Kidney (tissue), 14 donors: Measurements from ENCODE around the gene RETREG1. TPM values are rescaled to one million over a fixed set of nuclear protein-coding genes. Genes with fewer than 3 reads are reported as not detected.
A peak's percentile ranks its signal among the peaks of the same experiment; 100 is the strongest.
"Not testable (repeated sequence)": the region's sequence is repeated elsewhere in the genome, so short reads cannot be mapped to it uniquely, and the experiment has no call there.

Experiments used
- DNase-seq, 5 donors: peaks; one replicate each; pipeline ENCODE4 v3.0.0-alpha.2; 2013 to 2020
- FAIRE-seq: peaks from 2 replicates; lab custom pipeline; 2012; peaks lifted over from hg19 to GRCh38; lab: Jason Lieb, UNC
- H3K27ac ChIP-seq, 2 donors: one replicate each; pipeline ENCODE4 v1.7.0; 2013; ENCODE audit warnings: low read depth in 2 of 2, low read length in 2 of 2, inconsistent platforms in 1 of 2
- H3K27me3 ChIP-seq: one replicate; pipeline ENCODE4 v1.7.1; 2013; ENCODE audit warnings: low read length, inconsistent platforms; ENCODE audit not compliant: control insufficient read depth, insufficient read depth
- H3K36me3 ChIP-seq, 3 donors: one replicate each; pipeline versions ENCODE4 v1.7.0 to v1.7.1; 2013; ENCODE audit warnings: low read length in 3 of 3, control low read depth in 1 of 3, inconsistent platforms in 1 of 3; ENCODE audit not compliant: insufficient read depth in 3 of 3, control insufficient read depth in 2 of 3
- H3K4me1 ChIP-seq, 3 donors: one replicate each; pipeline versions ENCODE4 v1.7.0 to v1.7.1; 2013; ENCODE audit warnings: low read length in 3 of 3, inconsistent platforms in 1 of 3, low read depth in 1 of 3; ENCODE audit not compliant: control insufficient read depth in 2 of 3, insufficient read depth in 2 of 3
- H3K4me3 ChIP-seq, 3 donors: one replicate each; pipeline versions ENCODE4 v1.7.0 to v1.8.1; 2013; ENCODE audit warnings: low read length in 3 of 3, control low read depth in 1 of 3, inconsistent platforms in 1 of 3
- H3K9ac ChIP-seq, 3 donors: one replicate each; pipeline versions ENCODE4 v1.7.0 to v1.7.1; 2013; ENCODE audit warnings: low read length in 3 of 3, control low read depth in 1 of 3, inconsistent platforms in 1 of 3
- H3K9me3 ChIP-seq, 3 donors: one replicate each; pipeline versions ENCODE4 v1.7.0 to v1.7.1; 2013; ENCODE audit warnings: low read length in 3 of 3, control low read depth in 1 of 3, inconsistent platforms in 1 of 3; ENCODE audit not compliant: control insufficient read depth in 2 of 3, insufficient read depth in 1 of 3
- intact Hi-C: fragments of 100-400 bp; cut with DNase I; formaldehyde crosslinking; loops from one replicate; pipeline ENCODE4 v1.11.1; 2022
- polyA plus RNA-seq: library from polyadenylated mRNA; stranded (reverse); fragments of 350-450 nt; fragmentation: Illumina TruSeq; extraction: RNeasy Lipid Tissue Mini Kit (QIAGEN cat#74804); gene quantifications from one replicate; pipeline ENCODE4 v1.2.3, GENCODE V29; 2014; ENCODE audit warnings: low read depth, low replicate concordance; ENCODE audit not compliant: insufficient read depth
- total RNA-seq: library from RNA; stranded (reverse); fragmentation: NEBNext Ultra II Directional; extraction: Animal tissue kit (Norgen Biotek cat#: 25700); gene quantifications from one replicate; pipeline ENCODE4 v1.2.1, GENCODE V29; 2021
- TF ChIP-seq, protein P1 (sequence below): IDR thresholded peaks from 3 replicates; pipeline ENCODE4 v1.5.1; 2012; ENCODE audit warnings: mild to moderate bottlenecking, moderate library complexity, borderline replicate concordance; ENCODE audit not compliant: insufficient read depth; ENCODE audit errors: extremely low read depth
- donor health status: control.
- donor health status: control.
- donor health status: control.
- donor health status: control.
- donor health status: control.
- donor health status: DM: yes; HTN: yes; CAD: no.
- donor health status: Normal renal cell carcinoma (clear cell type).

Gene RETREG1
- total and polyA plus RNA-seq, 2 donors from 2014 or later, result 53.6 to 104 TPM

GRCh38 chr5:16615741-16616535 lies 859 bp downstream of the RETREG1 start:
- DNase-seq (peak in 3 of 5 donors; percentile 44 to 59 (median 45)), FAIRE-seq (no peak)
- Histone ChIP-seq H3K27ac (peak overlapping the region in 1 of 2 donors; percentile 60), H3K4me1 (peaks cover 0 to 8% (median 0%) of the 10 kb centered on the region in 3 donors), H3K4me3 (peak overlapping the region; percentile 53 to 80 (median 66)), H3K27me3 (no peaks in the 10 kb centered on the region), H3K9me3 (no peaks in the 10 kb centered on the region), H3K36me3 (no peaks in the 10 kb centered on the region), H3K9ac (peak overlapping the region; percentile 48 to 73 (median 63))
- TF ChIP-seq, protein P1, sequence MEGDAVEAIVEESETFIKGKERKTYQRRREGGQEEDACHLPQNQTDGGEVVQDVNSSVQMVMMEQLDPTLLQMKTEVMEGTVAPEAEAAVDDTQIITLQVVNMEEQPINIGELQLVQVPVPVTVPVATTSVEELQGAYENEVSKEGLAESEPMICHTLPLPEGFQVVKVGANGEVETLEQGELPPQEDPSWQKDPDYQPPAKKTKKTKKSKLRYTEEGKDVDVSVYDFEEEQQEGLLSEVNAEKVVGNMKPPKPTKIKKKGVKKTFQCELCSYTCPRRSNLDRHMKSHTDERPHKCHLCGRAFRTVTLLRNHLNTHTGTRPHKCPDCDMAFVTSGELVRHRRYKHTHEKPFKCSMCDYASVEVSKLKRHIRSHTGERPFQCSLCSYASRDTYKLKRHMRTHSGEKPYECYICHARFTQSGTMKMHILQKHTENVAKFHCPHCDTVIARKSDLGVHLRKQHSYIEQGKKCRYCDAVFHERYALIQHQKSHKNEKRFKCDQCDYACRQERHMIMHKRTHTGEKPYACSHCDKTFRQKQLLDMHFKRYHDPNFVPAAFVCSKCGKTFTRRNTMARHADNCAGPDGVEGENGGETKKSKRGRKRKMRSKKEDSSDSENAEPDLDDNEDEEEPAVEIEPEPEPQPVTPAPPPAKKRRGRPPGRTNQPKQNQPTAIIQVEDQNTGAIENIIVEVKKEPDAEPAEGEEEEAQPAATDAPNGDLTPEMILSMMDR, result no peak
- intact Hi-C loops, result no loop called here

- no peak for FAIRE-seq
- TF ChIP-seq, protein P1, result no peak
- H3K27me3 ChIP-seq, result no peaks in the 10 kb centered on the region
- intact Hi-C loops, result no loop called here
- DNase-seq, result no peak
- no peak overlapping the region for H3K27ac ChIP-seq
- H3K4me1 ChIP-seq, result peaks cover 0 to 6% (median 0%) of the 10 kb centered on the region in 3 donors
- H3K9ac ChIP-seq, result no peak overlapping the region
- no peaks in the 10 kb centered on the region for H3K36me3 ChIP-seq
- H3K9me3 ChIP-seq, result no peaks in the 10 kb centered on the region
- no peak overlapping the region for H3K4me3 ChIP-seq
These were observed 4.8 kb downstream of the RETREG1 start for GRCh38 chr5:16612007-16612406.

DNA sequence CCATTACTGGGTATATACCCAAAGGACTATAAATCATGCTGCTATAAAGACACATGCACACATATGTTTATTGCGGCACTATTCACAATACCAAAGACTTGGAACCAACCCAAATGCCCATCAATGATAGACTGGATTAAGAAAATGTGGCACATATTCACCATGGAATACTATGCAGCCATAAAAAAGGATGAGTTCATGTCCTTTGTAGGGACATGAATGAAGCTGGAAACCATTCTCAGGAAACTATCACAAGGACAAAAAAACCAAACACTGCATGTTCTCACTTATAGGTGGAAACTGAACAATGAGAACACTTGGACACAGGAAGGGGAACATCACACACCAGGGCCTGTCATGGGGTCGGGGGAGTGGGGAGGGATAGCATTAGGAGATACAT lies 5.9 kb downstream of the RETREG1 start:
- H3K27ac ChIP-seq, intact Hi-C loops, H3K27me3 ChIP-seq, FAIRE-seq, H3K4me3 ChIP-seq, H3K9ac ChIP-seq, H3K9me3 ChIP-seq, DNase-seq, H3K36me3 ChIP-seq, H3K4me1 ChIP-seq: not testable (repeated sequence)

DNA sequence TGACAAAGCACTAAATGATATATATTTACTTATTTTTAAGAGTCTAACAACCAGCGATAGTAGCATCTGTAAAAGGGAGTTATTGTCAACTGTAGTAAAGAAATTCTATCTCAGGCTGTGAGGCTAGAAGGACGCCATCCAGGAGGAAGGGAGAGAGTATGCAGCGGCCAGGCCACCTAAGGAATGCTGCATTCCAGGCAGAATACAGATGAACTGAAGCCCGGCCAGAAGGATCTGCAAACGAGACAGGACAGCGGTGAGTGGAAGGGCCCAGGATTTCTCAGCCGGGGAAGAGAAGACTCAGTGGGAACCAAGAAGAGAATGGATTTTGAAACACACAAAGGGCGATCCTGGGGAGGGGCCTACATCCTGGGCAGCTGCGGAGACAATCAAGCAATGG lies 7.4 kb downstream of the RETREG1 start:
- Histone ChIP-seq H3K27me3 (no peaks in the 10 kb centered on the region), H3K4me1 (no peaks in the 10 kb centered on the region), H3K9ac (no peak overlapping the region), H3K4me3 (no peak overlapping the region), H3K36me3 (no peaks in the 10 kb centered on the region), H3K27ac (no peak overlapping the region), H3K9me3 (no peaks in the 10 kb centered on the region)
- TF ChIP-seq, protein P1, result no peak
- FAIRE-seq (no peak), DNase-seq (no peak)
- intact Hi-C loops, result no loop called here
